A673 (cell line): ENCODE measurements around the gene APOBEC4. TPM values are rescaled to one million over a fixed set of nuclear protein-coding genes. Genes with fewer than 3 reads are reported as not detected.

Experiments used
- BruUV-seq: library from RNA; stranded (reverse); fragments of 400-500 nt; replicated peaks from 2 replicates; lab custom pipeline; 2021; lab: Mats Ljungman, UMichigan
- CTCF ChIA-PET: fragments of 300-600 bp; sonication (Branson Sonifier 250); formaldehyde crosslinking; loops from one replicate; lab custom pipeline; 2022; ENCODE audit warnings: antibody characterized with exemption; lab: Charles Lee
- POLR2A ChIA-PET: fragments of 300-600 bp; sonication (Branson Sonifier 250); formaldehyde crosslinking; loops from one replicate; lab custom pipeline; 2022; ENCODE audit warnings: antibody characterized with exemption; ENCODE audit not compliant: low non-redundant PET; lab: Charles Lee
- DNase-seq: peaks from one replicate; pipeline ENCODE4 v3.0.0-alpha.2; 2015; ENCODE audit warnings: low spot score
- H3K27ac ChIP-seq: fragments of 200-600 bp; sonication (generic); 2 replicates; pipeline ENCODE4 v1.5.1; 2016; ENCODE audit warnings: mixed run types, low read depth, mild to moderate bottlenecking, mixed read lengths, antibody characterized with exemption, low read length; ENCODE audit not compliant: poor library complexity, severe bottlenecking
- H3K27me3 ChIP-seq: fragments of 200-600 bp; sonication (generic); replicated peaks from 2 replicates; pipeline ENCODE4 v1.6.1; 2017; ENCODE audit warnings: mixed run types, low read depth, mild to moderate bottlenecking, mixed read lengths, antibody characterized with exemption, low read length; ENCODE audit not compliant: insufficient read depth, poor library complexity
- H3K36me3 ChIP-seq: fragments of 200-600 bp; sonication (generic); 2 replicates; pipeline ENCODE4 v1.6.1; 2016; ENCODE audit warnings: mixed run types, mild to moderate bottlenecking, mixed read lengths, antibody characterized with exemption, low read length; ENCODE audit not compliant: insufficient read depth, poor library complexity, severe bottlenecking
- H3K4me1 ChIP-seq: fragments of 200-600 bp; sonication (generic); 2 replicates; pipeline ENCODE4 v1.6.1; 2017; ENCODE audit warnings: mixed run types, mild to moderate bottlenecking, mixed read lengths, antibody characterized with exemption, low read length; ENCODE audit not compliant: insufficient read depth, poor library complexity, severe bottlenecking
- H3K4me3 ChIP-seq: fragments of 200-600 bp; sonication (generic); 2 replicates; pipeline ENCODE4 v1.5.1; 2016; ENCODE audit warnings: low read depth, mixed run types, mild to moderate bottlenecking, mixed read lengths, low read length; ENCODE audit not compliant: poor library complexity, severe bottlenecking
- H3K9me3 ChIP-seq: fragments of 200-600 bp; sonication (generic); 2 replicates; pipeline ENCODE4 v1.6.1; 2016; ENCODE audit warnings: mixed run types, low read depth, mild to moderate bottlenecking, mixed read lengths, antibody characterized with exemption, low read length; ENCODE audit not compliant: poor library complexity, severe bottlenecking
- EZH2 ChIP-seq: fragments of 200-600 bp; sonication (generic); IDR thresholded peaks from 2 replicates; pipeline ENCODE4 v1.6.1; 2017; ENCODE audit warnings: borderline replicate concordance, low read depth, mild to moderate bottlenecking, mixed read lengths, antibody characterized with exemption, low read length; ENCODE audit not compliant: poor library complexity, severe bottlenecking
- intact Hi-C: fragments of 100-400 bp; cut with micrococcal nuclease; formaldehyde crosslinking; loops from one replicate; pipeline ENCODE4 v1.10.0; 2022; ENCODE audit not compliant: unreplicated experiment
- total RNA-seq: library from RNA; stranded (reverse); gene quantifications from 2 replicates; pipeline ENCODE4 v1.2.3, GENCODE V29; 2021
- TF ChIP-seq, protein P1 (sequence below): fragments of 300-800, 200-600 bp; sonication (generic); conservative IDR thresholded peaks from 2 replicates; pipeline ENCODE4 v1.5.1; 2017; ENCODE audit warnings: low read depth, mild to moderate bottlenecking, antibody characterized with exemption, low read length, moderate library complexity, mixed read lengths

Gene APOBEC4
- total RNA-seq, 1 experiment from 2014 or later, result not detected

DNA sequence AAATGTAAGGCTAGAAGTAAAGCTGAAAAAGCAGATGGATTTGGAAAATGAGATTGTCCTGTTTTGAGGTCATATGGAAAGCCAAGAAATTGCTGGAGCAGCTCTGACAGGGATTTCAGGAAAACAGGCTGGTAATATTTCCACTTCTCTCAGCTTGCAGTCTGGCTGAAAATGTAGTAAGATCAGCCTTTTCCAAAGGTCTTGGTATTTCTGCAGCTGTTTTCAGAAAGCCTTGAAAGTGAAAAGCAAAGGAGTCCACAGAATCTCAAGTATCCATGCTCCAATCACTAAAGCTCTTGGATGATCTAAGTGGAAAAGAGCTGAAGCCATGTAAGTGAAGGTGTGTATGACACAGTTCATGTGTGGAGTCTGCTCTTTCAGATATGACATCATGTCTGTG, 41.6 kb upstream of the APOBEC4 start:
- POLR2A ChIA-PET, result interaction anchor here (0.6 kb wide), 1 partner anchor 729 kb away, joined by 6 read pairs; no protein-coding TSS in a partner anchor
- CTCF ChIA-PET, result interaction anchor here (0.6 to 1.1 kb wide), 2 partner anchors 10 to 121 kb away, joined by 3 read pairs; no protein-coding TSS in a partner anchor
- no peak for DNase-seq
- TF ChIP-seq, protein P1, sequence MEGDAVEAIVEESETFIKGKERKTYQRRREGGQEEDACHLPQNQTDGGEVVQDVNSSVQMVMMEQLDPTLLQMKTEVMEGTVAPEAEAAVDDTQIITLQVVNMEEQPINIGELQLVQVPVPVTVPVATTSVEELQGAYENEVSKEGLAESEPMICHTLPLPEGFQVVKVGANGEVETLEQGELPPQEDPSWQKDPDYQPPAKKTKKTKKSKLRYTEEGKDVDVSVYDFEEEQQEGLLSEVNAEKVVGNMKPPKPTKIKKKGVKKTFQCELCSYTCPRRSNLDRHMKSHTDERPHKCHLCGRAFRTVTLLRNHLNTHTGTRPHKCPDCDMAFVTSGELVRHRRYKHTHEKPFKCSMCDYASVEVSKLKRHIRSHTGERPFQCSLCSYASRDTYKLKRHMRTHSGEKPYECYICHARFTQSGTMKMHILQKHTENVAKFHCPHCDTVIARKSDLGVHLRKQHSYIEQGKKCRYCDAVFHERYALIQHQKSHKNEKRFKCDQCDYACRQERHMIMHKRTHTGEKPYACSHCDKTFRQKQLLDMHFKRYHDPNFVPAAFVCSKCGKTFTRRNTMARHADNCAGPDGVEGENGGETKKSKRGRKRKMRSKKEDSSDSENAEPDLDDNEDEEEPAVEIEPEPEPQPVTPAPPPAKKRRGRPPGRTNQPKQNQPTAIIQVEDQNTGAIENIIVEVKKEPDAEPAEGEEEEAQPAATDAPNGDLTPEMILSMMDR, result no peak
- no peak for TF ChIP-seq EZH2
- Histone ChIP-seq H3K36me3 (no peaks in the 10 kb centered on the region), H3K27ac (no peak overlapping the region), H3K4me3 (no peak overlapping the region), H3K4me1 (no peaks in the 10 kb centered on the region), H3K9me3 (no peaks in the 10 kb centered on the region), H3K27me3 (no peaks in the 10 kb centered on the region)
- no TSS peak for BruUV-seq
- intact Hi-C loops, result no loop called here

DNA sequence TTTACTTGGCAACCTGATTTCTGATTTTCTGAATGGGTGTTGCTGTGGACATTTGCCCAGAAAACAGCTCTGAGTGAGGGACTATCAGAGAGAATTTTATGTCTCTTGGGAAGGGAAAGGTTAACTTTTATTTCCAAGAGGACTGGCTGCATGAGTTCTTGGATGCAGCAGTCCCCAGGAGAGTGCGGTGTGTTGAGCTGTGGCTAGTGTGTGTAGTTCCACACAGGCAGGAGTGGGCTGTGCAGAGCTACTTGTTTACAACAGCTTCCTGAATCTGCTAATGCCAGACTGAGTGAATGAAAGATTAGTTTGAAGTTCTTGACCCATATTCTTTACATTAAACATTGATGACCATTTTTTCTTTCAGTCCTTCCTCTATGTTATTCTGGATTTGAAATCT, 41.0 kb upstream of the APOBEC4 start:
- intact Hi-C loops, result no loop called here
- no TSS peak for BruUV-seq
- Histone ChIP-seq H3K36me3 (no peaks in the 10 kb centered on the region), H3K9me3 (no peaks in the 10 kb centered on the region), H3K4me1 (no peaks in the 10 kb centered on the region), H3K27ac (no peak overlapping the region), H3K4me3 (no peak overlapping the region), H3K27me3 (no peaks in the 10 kb centered on the region)
- TF ChIP-seq, protein P1, result no peak
- TF ChIP-seq EZH2, result no peak
- CTCF ChIA-PET, result interaction anchor here (1.1 kb wide), 1 partner anchor 9 kb away, joined by 3 read pairs; no protein-coding TSS in a partner anchor
- POLR2A ChIA-PET, result no interaction called here
- DNase-seq, result no peak

DNA sequence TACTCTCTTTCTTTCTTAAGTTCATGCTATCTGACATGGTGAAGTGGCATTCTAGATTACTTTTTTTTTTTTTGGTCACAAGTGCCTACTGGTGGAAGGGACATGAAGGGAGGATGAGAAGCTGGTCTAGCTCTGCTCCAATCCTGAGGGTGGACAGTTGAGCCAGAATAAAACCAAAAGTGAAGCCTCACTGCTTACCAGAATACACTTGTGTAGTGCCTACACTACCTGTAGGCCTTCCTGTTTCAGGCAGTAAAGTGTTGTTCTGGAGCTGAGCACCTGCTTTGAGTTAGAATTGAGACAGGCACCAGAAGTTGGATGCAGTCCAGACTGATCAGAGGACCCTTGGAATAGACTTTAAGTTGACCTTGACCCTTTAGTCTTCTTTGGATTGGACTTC, 40.4 kb upstream of the APOBEC4 start:
- Histone ChIP-seq H3K36me3 (no peaks in the 10 kb centered on the region), H3K27ac (no peak overlapping the region), H3K27me3 (no peaks in the 10 kb centered on the region), H3K4me1 (no peaks in the 10 kb centered on the region), H3K4me3 (no peak overlapping the region), H3K9me3 (no peaks in the 10 kb centered on the region)
- DNase-seq, result no peak
- ChIA-PET CTCF (no interaction called here), POLR2A (no interaction called here)
- no TSS peak for BruUV-seq
- intact Hi-C loops, result no loop called here
- TF ChIP-seq, protein P1, result no peak
- no peak for TF ChIP-seq EZH2
